ENCODE measurements around the gene LMAN2.

LMAN2 gene

GRCh38 chr5:177336112-177336511 lies 15.4 kb downstream of the LMAN2 start:
- Histone ChIP-seq H3K27ac (no peak overlapping the region), H3K9ac (ENCODE audit: insufficient read length) (no peak overlapping the region), H3K36me3 (ENCODE audit: insufficient read depth, low read length) (peaks cover 43% of the 10 kb centered on the region; the same call in 1 of the 2 replicates), H3K9me3 (ENCODE audit: low read depth, low read length) (no peaks in the 10 kb centered on the region), H3K4me3 (no peak overlapping the region)
- TF ChIP-seq POLR2AphosphoS5 (IDR thresholded peaks at IDR 0.05; ENCODE audit: borderline replicate concordance, low read depth, low read length) = no peak
- no peak for TF ChIP-seq FOXP2 (optimal IDR thresholded peaks at IDR 0.05; ENCODE audit: control extremely low read depth, extremely low read length, insufficient read depth)
- no peak for TF ChIP-seq EZH2 (IDR thresholded peaks at IDR 0.05)
- DNase-seq (ENCODE audit: low read depth, low spot score) = no peak

DNA sequence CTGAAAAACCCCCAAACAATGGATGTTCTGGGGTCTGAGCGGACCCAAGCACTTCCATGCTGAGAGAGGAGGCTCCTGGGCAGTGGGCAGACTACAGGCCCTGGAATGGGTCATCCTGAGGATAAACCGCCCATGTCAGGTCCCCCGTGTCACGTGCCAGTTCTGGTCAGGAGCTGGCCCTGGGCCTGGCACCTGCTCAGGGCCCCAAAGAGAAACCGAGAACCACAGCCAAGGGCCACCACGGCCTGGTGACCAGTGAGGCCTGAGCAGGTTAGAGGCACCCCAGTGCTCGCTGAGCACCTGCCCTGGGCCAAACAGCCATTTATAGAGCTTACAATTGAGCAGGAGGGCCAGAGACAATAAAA lies 15.8 kb downstream of the LMAN2 start:
- Histone ChIP-seq H3K9ac (ENCODE audit: insufficient read length) (no peak overlapping the region), H3K27ac (no peak overlapping the region), H3K4me3 (no peak overlapping the region), H3K9me3 (ENCODE audit: low read depth, low read length) (no peaks in the 10 kb centered on the region), H3K36me3 (ENCODE audit: insufficient read depth, low read length) (peaks cover 43% of the 10 kb centered on the region; the same call in 1 of the 2 replicates)
- no peak for TF ChIP-seq FOXP2 (optimal IDR thresholded peaks at IDR 0.05; ENCODE audit: control extremely low read depth, extremely low read length, insufficient read depth)
- no peak for TF ChIP-seq POLR2AphosphoS5 (IDR thresholded peaks at IDR 0.05; ENCODE audit: borderline replicate concordance, low read depth, low read length)
- TF ChIP-seq EZH2 (IDR thresholded peaks at IDR 0.05) = no peak
- DNase-seq (ENCODE audit: low read depth, low spot score) = no peak

- Histone ChIP-seq H3K36me3 (ENCODE audit: insufficient read depth, low read length) (peaks cover 43% of the 10 kb centered on the region; the same call in 1 of the 2 replicates), H3K9ac (ENCODE audit: insufficient read length) (no peak overlapping the region), H3K9me3 (ENCODE audit: low read depth, low read length) (no peaks in the 10 kb centered on the region), H3K27ac (no peak overlapping the region), H3K4me3 (no peak overlapping the region)
- DNase-seq (ENCODE audit: low read depth, low spot score) = no peak
- no peak for TF ChIP-seq POLR2AphosphoS5 (IDR thresholded peaks at IDR 0.05; ENCODE audit: borderline replicate concordance, low read depth, low read length)
- TF ChIP-seq FOXP2 (optimal IDR thresholded peaks at IDR 0.05; ENCODE audit: control extremely low read depth, extremely low read length, insufficient read depth) = no peak
- TF ChIP-seq EZH2 (IDR thresholded peaks at IDR 0.05) = no peak
These were observed 16.4 kb downstream of the LMAN2 start for GRCh38 chr5:177334781-177335700.

DNA sequence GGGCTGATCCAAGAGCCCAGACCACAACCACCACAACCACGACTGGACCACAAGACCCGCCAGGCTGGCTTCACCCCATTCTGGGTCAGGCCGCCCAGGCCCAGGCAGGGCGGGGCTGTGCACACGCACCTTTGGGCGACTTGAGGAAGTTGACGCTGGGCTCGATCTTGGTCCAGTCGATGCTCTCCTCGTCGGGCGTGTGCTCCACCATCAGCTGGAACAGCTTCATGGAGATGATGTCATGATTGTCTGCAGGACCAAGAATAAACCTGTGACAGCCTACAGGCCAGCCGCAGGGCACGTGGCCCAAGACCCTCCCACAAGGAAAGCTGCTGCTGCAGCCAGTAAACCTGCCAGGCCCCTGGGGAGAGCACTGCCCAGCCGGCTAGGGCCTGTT lies 17.3 kb downstream of the LMAN2 start:
- Histone ChIP-seq H3K36me3 (ENCODE audit: insufficient read depth, low read length) (peaks cover 43% of the 10 kb centered on the region; the same call in 1 of the 2 replicates), H3K27ac (no peak overlapping the region), H3K4me3 (no peak overlapping the region), H3K9ac (ENCODE audit: insufficient read length) (no peak overlapping the region), H3K9me3 (ENCODE audit: low read depth, low read length) (no peaks in the 10 kb centered on the region)
- no peak for DNase-seq (ENCODE audit: low read depth, low spot score)
- no peak for TF ChIP-seq FOXP2 (optimal IDR thresholded peaks at IDR 0.05; ENCODE audit: control extremely low read depth, extremely low read length, insufficient read depth)
- no peak for TF ChIP-seq EZH2 (IDR thresholded peaks at IDR 0.05)
- no peak for TF ChIP-seq POLR2AphosphoS5 (IDR thresholded peaks at IDR 0.05; ENCODE audit: borderline replicate concordance, low read depth, low read length)

- Histone ChIP-seq H3K9me3 (ENCODE audit: low read depth, low read length) (no peaks in the 10 kb centered on the region), H3K27ac (no peak overlapping the region), H3K9ac (ENCODE audit: insufficient read length) (no peak overlapping the region), H3K4me3 (no peak overlapping the region), H3K36me3 (ENCODE audit: insufficient read depth, low read length) (peaks cover 43% of the 10 kb centered on the region; the same call in 1 of the 2 replicates)
- no peak for TF ChIP-seq FOXP2 (optimal IDR thresholded peaks at IDR 0.05; ENCODE audit: control extremely low read depth, extremely low read length, insufficient read depth)
- no peak for TF ChIP-seq EZH2 (IDR thresholded peaks at IDR 0.05)
- TF ChIP-seq POLR2AphosphoS5 (IDR thresholded peaks at IDR 0.05; ENCODE audit: borderline replicate concordance, low read depth, low read length) = no peak
- no peak for DNase-seq (ENCODE audit: low read depth, low spot score)
These were observed 17.9 kb downstream of the LMAN2 start for GRCh38 chr5:177333420-177334154.

- Histone ChIP-seq H3K9ac (ENCODE audit: insufficient read length) (no peak overlapping the region), H3K27ac (no peak overlapping the region), H3K9me3 (ENCODE audit: low read depth, low read length) (no peaks in the 10 kb centered on the region), H3K4me3 (no peak overlapping the region), H3K36me3 (ENCODE audit: insufficient read depth, low read length) (peaks cover 43% of the 10 kb centered on the region; the same call in 1 of the 2 replicates)
- DNase-seq (ENCODE audit: low read depth, low spot score) = no peak
- no peak for TF ChIP-seq EZH2 (IDR thresholded peaks at IDR 0.05)
- no peak for TF ChIP-seq POLR2AphosphoS5 (IDR thresholded peaks at IDR 0.05; ENCODE audit: borderline replicate concordance, low read depth, low read length)
- TF ChIP-seq FOXP2 (optimal IDR thresholded peaks at IDR 0.05; ENCODE audit: control extremely low read depth, extremely low read length, insufficient read depth) = no peak
These were observed 18.6 kb downstream of the LMAN2 start for GRCh38 chr5:177332896-177333260.

DNA sequence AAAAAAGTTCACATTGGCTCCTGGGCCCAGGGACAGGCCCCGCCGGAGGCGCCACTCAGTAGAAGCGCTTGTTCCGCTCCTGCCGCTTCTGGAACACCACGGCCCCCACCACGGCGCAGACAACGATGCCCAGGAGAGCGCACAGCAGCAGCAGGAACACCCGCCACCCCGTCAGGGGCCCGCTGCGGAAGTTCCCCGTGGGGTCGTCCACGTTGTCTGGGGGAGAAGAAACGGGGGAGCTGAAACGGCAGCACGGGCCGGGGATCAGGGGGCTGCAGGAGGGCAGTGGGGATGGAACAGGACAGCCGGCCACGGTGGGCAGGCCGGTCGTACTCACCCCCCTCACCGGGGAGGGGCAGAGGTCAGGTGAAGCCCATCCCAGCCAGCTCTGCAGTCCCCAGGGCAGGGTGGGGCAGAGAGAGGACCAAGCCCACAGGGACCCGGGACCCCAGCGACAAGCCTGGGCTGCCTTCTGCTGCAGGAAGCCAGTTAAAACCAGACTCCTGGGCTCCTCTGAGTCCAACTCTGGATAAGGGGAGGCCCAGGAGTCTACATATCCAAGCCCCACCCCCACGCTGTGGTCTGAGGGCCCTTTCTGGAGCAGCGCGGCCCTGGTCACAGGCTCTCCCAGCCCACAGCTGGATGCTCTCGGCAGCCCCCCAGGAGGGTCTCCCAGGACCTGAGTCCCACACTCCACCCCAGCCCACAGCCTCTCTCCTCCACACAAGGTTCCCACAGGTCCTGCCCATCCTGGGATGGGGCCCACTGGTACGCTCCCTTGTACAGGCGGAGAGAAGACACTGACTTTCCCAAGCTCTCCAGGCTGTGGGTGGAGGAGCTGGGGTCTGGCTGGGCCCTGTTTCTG lies 19.2 kb downstream of the LMAN2 start:
- no peak for DNase-seq (ENCODE audit: low read depth, low spot score)
- TF ChIP-seq EZH2 (IDR thresholded peaks at IDR 0.05) (no peak), POLR2AphosphoS5 (IDR thresholded peaks at IDR 0.05; ENCODE audit: borderline replicate concordance, low read depth, low read length) (no peak), FOXP2 (optimal IDR thresholded peaks at IDR 0.05; ENCODE audit: control extremely low read depth, extremely low read length, insufficient read depth) (no peak)
- Histone ChIP-seq H3K9me3 (ENCODE audit: low read depth, low read length) (no peaks in the 10 kb centered on the region), H3K4me3 (no peak overlapping the region), H3K9ac (ENCODE audit: insufficient read length) (no peak overlapping the region), H3K27ac (no peak overlapping the region), H3K36me3 (ENCODE audit: insufficient read depth, low read length) (peaks cover 39% of the 10 kb centered on the region; the same call in 1 of the 2 replicates)
